ENCODE measurements around the gene KRTAP23-1. TPM values are rescaled to one million over a fixed set of nuclear protein-coding genes. Genes with fewer than 3 reads are reported as not detected.
A peak's percentile ranks its signal among the peaks of the same experiment; 100 is the strongest.

KRTAP23-1 gene
- total and polyA plus RNA-seq, 7 experiments from 2014 or later = not detected

GRCh38 chr21:30354308-30355005 lies 6.1 kb upstream of the KRTAP23-1 start:
- Mint-ChIP-seq H3K27me3 (peaks cover 0 to 20% (median 11%) of the 10 kb centered on the region in 5 donors), H3K4me1 (peaks cover 0 to 4% (median 0%) of the 10 kb centered on the region in 7 donors), H3K9me3 (peaks cover 0 to 3% (median 0%) of the 10 kb centered on the region in 11 donors), H3K27ac (no peak overlapping the region), H3K4me3 (no peak overlapping the region), H3K36me3 (no peaks in the 10 kb centered on the region)
- DNase-seq = no peak
- no peaks in the 10 kb centered on the region for H3K9me3 ChIP-seq (ENCODE audit: control insufficient read depth in 2 of 3, low read length in 3 of 3)
- no peaks in the 10 kb centered on the region for H3K4me1 ChIP-seq (ENCODE audit: control insufficient read depth in 2 of 2, insufficient read depth in 2 of 2, low read length in 2 of 2)
- H3K27me3 ChIP-seq (ENCODE audit: control insufficient read depth in 2 of 2, insufficient read depth in 2 of 2, low read length in 2 of 2) = no peaks in the 10 kb centered on the region
- POLR2A ChIA-PET = no interaction called here
- H3K27ac ChIP-seq (ENCODE audit: low read depth, low read length) = no peak overlapping the region
- intact Hi-C loops (cut with micrococcal nuclease) = no loop called here
- no peak for ATAC-seq
- CTCF ChIA-PET = no interaction called here
- no peaks in the 10 kb centered on the region for H3K36me3 ChIP-seq (ENCODE audit: control insufficient read depth in 2 of 3, insufficient read depth in 3 of 3, low read length in 3 of 3)
- no peak overlapping the region for H3K4me3 ChIP-seq (ENCODE audit: low read length)

GRCh38 chr21:30351534-30351933 lies 3.1 kb upstream of the KRTAP23-1 start:
- DNase-seq (no peak), ATAC-seq (no peak)
- Histone ChIP-seq H3K9me3 (ENCODE audit: control insufficient read depth in 2 of 3, low read length in 3 of 3) (no peaks in the 10 kb centered on the region), H3K4me1 (ENCODE audit: control insufficient read depth in 2 of 2, insufficient read depth in 2 of 2, low read length in 2 of 2) (no peaks in the 10 kb centered on the region), H3K27ac (ENCODE audit: low read depth, low read length) (no peak overlapping the region), H3K27me3 (ENCODE audit: control insufficient read depth in 2 of 2, insufficient read depth in 2 of 2, low read length in 2 of 2) (no peaks in the 10 kb centered on the region), H3K4me3 (ENCODE audit: low read length) (no peak overlapping the region), H3K36me3 (ENCODE audit: control insufficient read depth in 2 of 3, insufficient read depth in 3 of 3, low read length in 3 of 3) (no peaks in the 10 kb centered on the region)
- H3K9me3 Mint-ChIP-seq = peaks cover 0 to 3% (median 0%) of the 10 kb centered on the region in 11 donors
- H3K27me3 Mint-ChIP-seq = peaks cover 0 to 14% (median 8%) of the 10 kb centered on the region in 5 donors
- peaks cover 0 to 4% (median 0%) of the 10 kb centered on the region in 7 donors for H3K4me1 Mint-ChIP-seq
- no peaks in the 10 kb centered on the region for H3K36me3 Mint-ChIP-seq
- ChIA-PET CTCF (no interaction called here), POLR2A (no interaction called here)
- H3K27ac Mint-ChIP-seq = no peak overlapping the region
- intact Hi-C loops (cut with micrococcal nuclease) = no loop called here
- H3K4me3 Mint-ChIP-seq = no peak overlapping the region

GRCh38 chr21:30349572-30349971 lies 1.2 kb upstream of the KRTAP23-1 start:
- H3K36me3 Mint-ChIP-seq = no peaks in the 10 kb centered on the region
- POLR2A ChIA-PET = no interaction called here
- intact Hi-C loops (cut with micrococcal nuclease) = no loop called here
- H3K4me3 ChIP-seq (ENCODE audit: low read length) = no peak overlapping the region
- no peak overlapping the region for H3K4me3 Mint-ChIP-seq
- no peaks in the 10 kb centered on the region for H3K4me1 ChIP-seq (ENCODE audit: control insufficient read depth in 2 of 2, insufficient read depth in 2 of 2, low read length in 2 of 2)
- H3K9me3 ChIP-seq (ENCODE audit: control insufficient read depth in 2 of 3, low read length in 3 of 3) = no peaks in the 10 kb centered on the region
- ATAC-seq (no peak), DNase-seq (no peak)
- peaks cover 0 to 3% (median 0%) of the 10 kb centered on the region in 7 donors for H3K4me1 Mint-ChIP-seq
- H3K27me3 ChIP-seq (ENCODE audit: control insufficient read depth in 2 of 2, insufficient read depth in 2 of 2, low read length in 2 of 2) = no peaks in the 10 kb centered on the region
- H3K9me3 Mint-ChIP-seq = peaks cover 0 to 4% (median 0%) of the 10 kb centered on the region in 11 donors
- peaks cover 0 to 12% (median 7%) of the 10 kb centered on the region in 5 donors for H3K27me3 Mint-ChIP-seq
- H3K27ac Mint-ChIP-seq = no peak overlapping the region
- H3K36me3 ChIP-seq (ENCODE audit: control insufficient read depth in 2 of 3, insufficient read depth in 3 of 3, low read length in 3 of 3) = no peaks in the 10 kb centered on the region
- CTCF ChIA-PET = no interaction called here
- H3K27ac ChIP-seq (ENCODE audit: low read depth, low read length) = no peak overlapping the region

GRCh38 chr21:30345014-30345413 lies 3.4 kb downstream of the KRTAP23-1 start:
- Mint-ChIP-seq H3K9me3 (peaks cover 0 to 4% (median 0%) of the 10 kb centered on the region in 11 donors), H3K4me1 (no peaks in the 10 kb centered on the region), H3K27ac (no peak overlapping the region), H3K27me3 (peaks cover 0 to 13% (median 12%) of the 10 kb centered on the region in 5 donors), H3K36me3 (no peaks in the 10 kb centered on the region), H3K4me3 (no peak overlapping the region)
- CTCF ChIA-PET = no interaction called here
- H3K4me3 ChIP-seq (ENCODE audit: low read length) = no peak overlapping the region
- POLR2A ChIA-PET = no interaction called here
- ATAC-seq (no peak), DNase-seq (no peak)
- H3K27me3 ChIP-seq (ENCODE audit: control insufficient read depth in 2 of 2, insufficient read depth in 2 of 2, low read length in 2 of 2) = no peaks in the 10 kb centered on the region
- H3K4me1 ChIP-seq (ENCODE audit: control insufficient read depth in 2 of 2, insufficient read depth in 2 of 2, low read length in 2 of 2) = no peaks in the 10 kb centered on the region
- intact Hi-C loops (cut with micrococcal nuclease) = no loop called here
- H3K36me3 ChIP-seq (ENCODE audit: control insufficient read depth in 2 of 3, insufficient read depth in 3 of 3, low read length in 3 of 3) = no peaks in the 10 kb centered on the region
- no peak overlapping the region for H3K27ac ChIP-seq (ENCODE audit: low read depth, low read length)
- H3K9me3 ChIP-seq (ENCODE audit: control insufficient read depth in 2 of 3, low read length in 3 of 3) = no peaks in the 10 kb centered on the region

- H3K4me3 ChIP-seq (ENCODE audit: low read length) = no peak overlapping the region
- H3K27ac Mint-ChIP-seq = no peak overlapping the region
- no peak overlapping the region for H3K27ac ChIP-seq (ENCODE audit: low read depth, low read length)
- ChIA-PET CTCF (interaction anchor here (0.7 kb wide), 1 partner anchor 742 kb away, joined by 3 read pairs; no protein-coding TSS in a partner anchor), POLR2A (no interaction called here)
- intact Hi-C loops (cut with micrococcal nuclease) = no loop called here
- H3K4me3 Mint-ChIP-seq = no peak overlapping the region
- H3K27me3 Mint-ChIP-seq = peaks cover 0 to 13% (median 12%) of the 10 kb centered on the region in 5 donors
- H3K36me3 ChIP-seq (ENCODE audit: control insufficient read depth in 2 of 3, insufficient read depth in 3 of 3, low read length in 3 of 3) = no peaks in the 10 kb centered on the region
- H3K27me3 ChIP-seq (ENCODE audit: control insufficient read depth in 2 of 2, insufficient read depth in 2 of 2, low read length in 2 of 2) = no peaks in the 10 kb centered on the region
- ATAC-seq (no peak), DNase-seq (peak in 5 of 9 donors; percentile 2 to 24 (median 5))
- H3K4me1 ChIP-seq (ENCODE audit: control insufficient read depth in 2 of 2, insufficient read depth in 2 of 2, low read length in 2 of 2) = no peaks in the 10 kb centered on the region
- H3K36me3 Mint-ChIP-seq = no peaks in the 10 kb centered on the region
- no peaks in the 10 kb centered on the region for H3K4me1 Mint-ChIP-seq
- no peaks in the 10 kb centered on the region for H3K9me3 ChIP-seq (ENCODE audit: control insufficient read depth in 2 of 3, low read length in 3 of 3)
- peaks cover 0 to 4% (median 0%) of the 10 kb centered on the region in 11 donors for H3K9me3 Mint-ChIP-seq
Measured at GRCh38 chr21:30340714-30341573, 7.5 kb downstream of the KRTAP23-1 start.

- no peak for ATAC-seq
- H3K4me1 ChIP-seq (ENCODE audit: control insufficient read depth in 2 of 2, insufficient read depth in 2 of 2, low read length in 2 of 2) = no peaks in the 10 kb centered on the region
- H3K27ac ChIP-seq (ENCODE audit: low read depth, low read length) = no peak overlapping the region
- H3K4me3 ChIP-seq (ENCODE audit: low read length) = no peak overlapping the region
- Mint-ChIP-seq H3K27ac (no peak overlapping the region), H3K9me3 (peaks cover 0 to 3% (median 0%) of the 10 kb centered on the region in 11 donors), H3K4me3 (no peak overlapping the region), H3K27me3 (peaks cover 0 to 12% (median 6%) of the 10 kb centered on the region in 5 donors), H3K36me3 (no peaks in the 10 kb centered on the region), H3K4me1 (no peaks in the 10 kb centered on the region)
- intact Hi-C loops (cut with micrococcal nuclease) = no loop called here
- ChIA-PET CTCF (no interaction called here), POLR2A (no interaction called here)
- no peaks in the 10 kb centered on the region for H3K36me3 ChIP-seq (ENCODE audit: control insufficient read depth in 2 of 3, insufficient read depth in 3 of 3, low read length in 3 of 3)
- no peaks in the 10 kb centered on the region for H3K9me3 ChIP-seq (ENCODE audit: control insufficient read depth in 2 of 3, low read length in 3 of 3)
- no peak for DNase-seq
- no peaks in the 10 kb centered on the region for H3K27me3 ChIP-seq (ENCODE audit: control insufficient read depth in 2 of 2, insufficient read depth in 2 of 2, low read length in 2 of 2)
Measured at GRCh38 chr21:30338717-30339116, 9.7 kb downstream of the KRTAP23-1 start.

All from naive thymus-derived CD4-positive, alpha-beta T cell (primary cell).